ENCODE measurements around the gene COA8. TPM values are rescaled to one million over a fixed set of nuclear protein-coding genes. Genes with fewer than 3 reads are reported as not detected.
"Not testable (repeated sequence)": the region's sequence is repeated elsewhere in the genome, so short reads cannot be mapped to it uniquely, and the experiment has no call there.

COA8 gene
- polyA plus RNA-seq (2013, experiment 1 of 2; ENCODE audit: insufficient read length), result 41.9 TPM
- 48.2 TPM for polyA plus RNA-seq (2013, experiment 2 of 2; ENCODE audit: insufficient read length)

- DNase-seq, result peak; percentile 83
Observed at GRCh38 chr14:103562429-103563225, at the start of gene COA8, which contains the start of gene BAG5. Gene COA8, plus strand, starts transcription at chr14:103562960. Its CDS starts 42 bp downstream, at chr14:103563002. Gene BAG5, minus strand, starts transcription at chr14:103562657. Its CDS starts 1,493 bp downstream, at chr14:103561164.

GRCh38 chr14:103514596-103515421, 48.0 kb upstream of the COA8 start:
- DNase-seq, result no peak

- no peak for DNase-seq
Observed at GRCh38 chr14:103516426-103517173, 46.2 kb upstream of the COA8 start.

GRCh38 chr14:103517174-103517566, 45.6 kb upstream of the COA8 start:
- no peak for DNase-seq

GRCh38 chr14:103517721-103518421, 44.9 kb upstream of the COA8 start:
- DNase-seq, result no peak

- DNase-seq, result peak; percentile 34
Observed at GRCh38 chr14:103518422-103519042, 44.2 kb upstream of the COA8 start.

GRCh38 chr14:103519043-103519836, 43.5 kb upstream of the COA8 start:
- DNase-seq, result no peak

- DNase-seq, result no peak
Observed at GRCh38 chr14:103519837-103520212, 42.9 kb upstream of the COA8 start.

GRCh38 chr14:103520269-103520656, 42.5 kb upstream of the COA8 start:
- no peak for DNase-seq

GRCh38 chr14:103520657-103521437, 41.9 kb upstream of the COA8 start:
- DNase-seq, result peak; percentile 52

- no peak for DNase-seq
Observed at GRCh38 chr14:103521438-103521950, 41.3 kb upstream of the COA8 start.

GRCh38 chr14:103521951-103522563, 40.7 kb upstream of the COA8 start:
- no peak for DNase-seq

- DNase-seq, result peak; percentile 29
Observed at GRCh38 chr14:103522649-103523574, 39.8 kb upstream of the COA8 start, which contains the start of gene CKB. Gene CKB, minus strand, starts transcription at chr14:103522830. Its CDS starts 337 bp downstream, at chr14:103522493.

GRCh38 chr14:103523575-103523954, 39.2 kb upstream of the COA8 start:
- DNase-seq, result no peak

GRCh38 chr14:103524002-103524935, 38.5 kb upstream of the COA8 start:
- no peak for DNase-seq

- not testable (repeated sequence) for DNase-seq
Observed at GRCh38 chr14:103525430-103526246, 37.1 kb upstream of the COA8 start.
